ENCODE data around the gene PPP1CA.

DNA sequence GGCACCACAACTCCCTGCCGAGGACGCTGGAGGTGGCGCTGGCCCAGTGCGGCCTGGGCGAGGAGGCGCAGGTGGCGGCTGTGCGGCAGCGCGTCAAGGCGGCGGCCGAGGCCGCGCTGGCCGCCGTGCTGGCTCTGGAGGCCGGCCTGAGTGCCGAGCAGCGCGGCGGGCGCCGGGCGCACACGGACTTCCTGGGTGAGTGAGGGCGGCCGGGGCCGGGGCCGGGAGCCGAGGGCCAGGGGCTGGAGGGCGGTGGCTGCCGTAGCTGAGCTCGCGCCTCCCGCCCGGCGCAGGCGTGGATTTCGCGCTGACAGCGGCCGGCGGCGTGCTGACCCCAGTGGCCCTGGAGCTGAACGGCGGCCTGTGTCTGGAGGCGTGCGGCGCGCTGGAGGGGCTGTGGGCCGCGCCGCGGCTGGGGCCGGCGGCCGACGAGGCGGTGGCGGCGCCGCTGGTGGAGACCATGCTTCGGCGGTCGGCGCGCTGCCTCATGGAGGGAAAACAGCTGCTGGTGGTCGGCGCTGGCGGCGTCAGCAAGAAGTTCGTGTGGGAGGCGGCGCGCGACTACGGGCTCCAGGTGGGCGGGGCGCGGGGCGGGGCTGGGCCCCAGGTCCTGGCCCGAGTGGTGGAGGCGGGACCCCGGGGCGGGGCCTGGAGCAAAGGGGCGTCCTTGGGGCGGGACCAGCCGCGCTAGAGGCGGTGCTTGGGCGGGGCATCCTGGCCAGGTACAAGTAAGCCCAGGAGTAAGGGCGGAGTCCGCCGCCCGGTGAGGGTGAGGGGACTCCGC lies 19.2 kb upstream of the PPP1CA start:
- TF ChIP-seq, protein P1, sequence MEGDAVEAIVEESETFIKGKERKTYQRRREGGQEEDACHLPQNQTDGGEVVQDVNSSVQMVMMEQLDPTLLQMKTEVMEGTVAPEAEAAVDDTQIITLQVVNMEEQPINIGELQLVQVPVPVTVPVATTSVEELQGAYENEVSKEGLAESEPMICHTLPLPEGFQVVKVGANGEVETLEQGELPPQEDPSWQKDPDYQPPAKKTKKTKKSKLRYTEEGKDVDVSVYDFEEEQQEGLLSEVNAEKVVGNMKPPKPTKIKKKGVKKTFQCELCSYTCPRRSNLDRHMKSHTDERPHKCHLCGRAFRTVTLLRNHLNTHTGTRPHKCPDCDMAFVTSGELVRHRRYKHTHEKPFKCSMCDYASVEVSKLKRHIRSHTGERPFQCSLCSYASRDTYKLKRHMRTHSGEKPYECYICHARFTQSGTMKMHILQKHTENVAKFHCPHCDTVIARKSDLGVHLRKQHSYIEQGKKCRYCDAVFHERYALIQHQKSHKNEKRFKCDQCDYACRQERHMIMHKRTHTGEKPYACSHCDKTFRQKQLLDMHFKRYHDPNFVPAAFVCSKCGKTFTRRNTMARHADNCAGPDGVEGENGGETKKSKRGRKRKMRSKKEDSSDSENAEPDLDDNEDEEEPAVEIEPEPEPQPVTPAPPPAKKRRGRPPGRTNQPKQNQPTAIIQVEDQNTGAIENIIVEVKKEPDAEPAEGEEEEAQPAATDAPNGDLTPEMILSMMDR (IDR thresholded peaks at IDR 0.05; ENCODE audit: low read depth, low read length): no peak
- no peak for TF ChIP-seq EZH2phosphoT487 (IDR thresholded peaks at IDR 0.05; ENCODE audit: low read depth)

All from OCI-LY3 (cell line).